Stimulated activated CD4-positive, alpha-beta T cell treated with anti-CD3 and anti-CD28 coated beads, Interleukin-4, amount 100 ng/mL, for 4 hours (primary cell): Measurements from ENCODE around the gene MYO16.
"Not testable (repeated sequence)": the region's sequence is repeated elsewhere in the genome, so short reads cannot be mapped to it uniquely, and the experiment has no call there.

ENCODE experiments used
- DNase-seq, 2 experiments: peaks; one replicate each; pipeline ENCODE4 v3.0.0-alpha.2; 2020

Gene MYO16

DNA sequence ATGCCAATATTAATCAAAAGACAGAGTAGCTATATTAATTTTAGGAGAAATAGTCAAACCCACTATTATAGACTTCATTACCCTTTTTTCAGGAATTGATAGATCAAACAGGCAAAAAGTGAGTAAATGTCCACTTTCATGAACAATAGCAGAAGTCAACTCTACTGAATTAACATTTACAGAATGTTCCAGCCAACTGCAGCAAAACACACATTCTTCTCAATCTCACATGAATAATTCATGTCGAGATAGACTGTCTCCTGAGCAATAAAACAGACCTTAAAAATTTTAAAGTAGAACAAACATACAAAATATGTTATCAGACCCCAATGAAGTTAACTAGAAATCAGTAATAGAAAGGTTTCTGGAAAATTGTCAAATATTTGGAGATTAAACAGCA, 118.4 kb downstream of the MYO16 start:
- no peak for DNase-seq

GRCh38 chr13:108752276-108752675, 122.9 kb downstream of the MYO16 start:
- no peak for DNase-seq

DNA sequence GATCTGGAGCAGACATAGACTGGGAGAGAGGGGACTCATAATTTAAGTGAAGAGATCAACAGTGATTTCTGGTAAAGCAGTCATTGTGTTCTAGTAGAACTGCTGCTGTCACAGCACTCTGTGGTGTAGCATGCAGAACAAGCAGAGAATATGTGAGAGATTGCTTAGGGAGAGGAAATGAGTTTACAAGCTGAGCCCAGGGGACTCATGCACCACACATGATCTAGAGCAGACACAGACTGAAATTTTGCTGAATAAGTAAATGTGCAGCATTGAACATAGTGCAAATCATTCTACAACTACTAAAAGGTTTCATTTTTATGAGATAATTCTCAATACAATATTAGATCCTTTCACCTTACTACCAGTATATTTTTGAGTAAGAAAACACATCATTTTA, 125.7 kb downstream of the MYO16 start:
- DNase-seq, result no peak

GRCh38 chr13:108760129-108760528, 130.7 kb downstream of the MYO16 start:
- DNase-seq, result no peak

GRCh38 chr13:108760541-108760940, 131.1 kb downstream of the MYO16 start:
- no peak for DNase-seq

DNA sequence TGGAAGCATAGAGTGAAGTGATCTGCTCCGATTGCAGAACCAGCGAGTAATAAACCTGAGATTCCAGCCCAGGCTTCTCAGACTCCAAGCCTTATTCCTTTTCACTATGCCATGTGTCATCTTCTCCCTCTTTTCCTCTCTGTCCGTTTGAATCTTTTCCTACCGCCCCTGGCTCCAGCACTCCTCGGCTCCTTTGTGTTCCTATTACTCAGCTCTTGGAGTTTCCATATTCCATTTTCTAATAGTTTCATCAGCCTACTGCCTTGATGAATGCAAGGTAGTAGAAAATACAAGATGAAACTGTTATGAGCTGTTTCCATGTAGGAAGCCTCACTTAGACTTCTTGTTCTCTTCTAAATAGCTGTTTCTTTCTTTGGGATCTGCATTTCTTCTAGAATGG, 138.6 kb downstream of the MYO16 start:
- no peak for DNase-seq

- DNase-seq, result no peak
Measured at GRCh38 chr13:108769213-108770070, 140.0 kb downstream of the MYO16 start.

- no peak for DNase-seq
Measured at GRCh38 chr13:108775597-108775996, 146.2 kb downstream of the MYO16 start.

- DNase-seq, result no peak
Measured at GRCh38 chr13:108776650-108777049, 147.2 kb downstream of the MYO16 start.

DNA sequence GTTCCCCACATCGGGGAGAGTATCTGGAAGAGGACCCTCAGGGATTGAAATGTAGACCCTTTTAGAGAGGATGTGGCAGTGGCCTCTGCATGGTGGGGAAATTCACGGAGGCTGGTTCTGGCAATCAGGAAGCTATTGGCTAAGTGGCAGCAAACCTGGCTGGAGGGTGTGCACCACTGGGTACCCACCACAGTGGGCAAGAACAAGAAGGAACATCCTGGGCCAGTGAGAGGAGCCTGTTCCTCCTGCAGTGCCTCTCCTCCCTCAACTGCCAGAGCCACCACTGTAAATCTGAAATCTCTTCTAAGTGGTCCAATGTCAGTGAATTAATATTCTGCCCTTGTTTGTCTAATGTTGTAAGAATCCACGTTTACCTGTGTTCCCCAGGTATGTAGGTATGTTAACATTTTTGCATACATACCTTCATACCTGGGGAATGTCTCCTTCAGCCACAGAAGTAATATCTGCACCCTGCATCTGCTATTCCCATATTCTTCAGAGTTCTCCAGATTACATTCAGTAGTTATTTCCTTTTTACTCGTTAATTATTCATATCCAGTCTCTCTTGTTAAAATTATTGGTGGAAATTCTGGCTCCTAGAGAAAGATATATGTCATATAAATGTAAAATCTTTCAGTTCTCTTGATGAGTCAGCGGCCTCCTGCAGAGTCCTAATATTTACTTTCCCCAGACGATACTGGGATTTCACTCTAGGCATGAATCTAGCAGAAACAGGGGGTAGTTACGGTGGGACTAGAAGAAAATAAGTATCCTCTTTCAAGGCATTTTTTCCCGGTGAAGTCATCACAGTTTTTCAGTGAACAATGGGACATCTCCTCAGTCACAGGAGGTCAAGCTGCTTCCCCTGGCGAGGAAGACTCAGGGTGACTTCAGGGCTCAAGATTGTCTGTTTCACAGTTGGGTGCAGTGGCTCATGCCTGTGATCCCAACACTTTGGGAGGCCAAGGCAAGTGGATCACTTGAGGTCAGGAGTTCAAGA, 148.3 kb downstream of the MYO16 start:
- DNase-seq, result no peak

GRCh38 chr13:108779308-108779707, 149.9 kb downstream of the MYO16 start:
- DNase-seq, result no peak

DNA sequence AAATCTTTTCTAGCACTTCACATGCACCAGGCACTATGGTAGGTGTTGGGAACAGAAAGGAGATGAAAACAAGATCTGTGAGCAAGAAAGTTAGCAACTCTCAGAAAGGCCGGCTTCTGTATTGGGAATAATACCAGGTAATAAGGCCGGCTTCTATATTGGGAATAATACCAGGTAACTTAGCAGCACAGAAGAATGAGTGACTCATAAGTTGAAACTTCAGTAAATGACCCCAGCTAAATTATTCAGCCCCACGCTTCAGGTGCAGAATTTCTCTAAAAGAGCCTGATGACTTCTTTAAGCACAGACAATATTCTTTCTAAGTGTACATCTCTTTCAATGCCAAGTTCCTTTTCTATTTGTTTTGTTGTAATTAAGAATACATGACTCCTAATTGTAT, 151.3 kb downstream of the MYO16 start:
- DNase-seq, result no peak

DNA sequence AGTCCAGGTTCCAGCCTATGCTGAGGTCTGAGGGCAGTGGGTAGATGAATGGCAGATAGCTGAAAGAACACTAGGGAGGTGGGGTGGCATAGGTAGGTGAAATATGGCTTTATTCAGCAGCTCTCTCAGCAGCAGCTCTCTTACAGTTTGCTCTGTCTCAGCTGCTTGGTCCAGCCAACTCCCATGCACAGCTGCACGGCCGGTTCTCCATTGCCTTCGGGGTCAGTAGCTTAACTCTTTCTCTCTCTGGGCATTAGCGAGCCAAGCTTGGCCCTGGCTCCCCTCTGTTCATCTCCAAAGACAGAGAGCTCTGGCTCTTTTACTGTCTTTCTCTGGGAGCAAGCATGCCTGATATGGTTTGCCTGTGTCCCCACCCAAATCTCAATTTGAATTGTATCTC, 151.9 kb downstream of the MYO16 start:
- no peak for DNase-seq

- not testable (repeated sequence) for DNase-seq
Measured at GRCh38 chr13:108782480-108782879, 153.1 kb downstream of the MYO16 start.

- no peak for DNase-seq
Measured at GRCh38 chr13:108785844-108786243, 156.4 kb downstream of the MYO16 start.

- DNase-seq, result no peak
Measured at GRCh38 chr13:108786456-108787200, 157.2 kb downstream of the MYO16 start.

GRCh38 chr13:108787700-108788414, 158.4 kb downstream of the MYO16 start:
- DNase-seq, result no peak

- DNase-seq, result no peak
Measured at GRCh38 chr13:108789476-108789875, 160.1 kb downstream of the MYO16 start.

DNA sequence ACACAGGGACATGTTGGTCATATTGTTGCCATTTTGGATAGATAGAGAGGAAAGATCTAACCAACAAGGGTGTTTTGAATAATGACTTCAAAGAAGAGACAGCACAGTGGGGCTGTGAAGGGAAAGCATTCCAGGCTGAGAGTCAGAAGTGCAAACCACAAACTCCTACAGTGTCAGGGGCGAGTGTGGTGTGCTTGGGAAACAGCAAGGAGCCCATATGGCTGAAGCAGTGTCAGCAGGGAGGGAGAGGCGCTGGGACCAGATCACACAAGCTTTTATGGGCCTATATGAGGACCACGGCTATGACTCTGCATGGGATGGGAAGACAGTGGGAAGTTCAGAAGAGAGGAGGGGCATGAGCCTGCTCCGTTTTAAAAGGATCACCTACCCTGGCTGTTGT, 166.4 kb downstream of the MYO16 start:
- no peak for DNase-seq

GRCh38 chr13:108797354-108797753, 167.9 kb downstream of the MYO16 start:
- DNase-seq, result no peak

GRCh38 chr13:108807841-108808240, 178.4 kb downstream of the MYO16 start:
- no peak for DNase-seq

GRCh38 chr13:108812165-108812564, 182.8 kb downstream of the MYO16 start:
- no peak for DNase-seq
